ENCODE measurements around the gene ENTREP1.

DNA sequence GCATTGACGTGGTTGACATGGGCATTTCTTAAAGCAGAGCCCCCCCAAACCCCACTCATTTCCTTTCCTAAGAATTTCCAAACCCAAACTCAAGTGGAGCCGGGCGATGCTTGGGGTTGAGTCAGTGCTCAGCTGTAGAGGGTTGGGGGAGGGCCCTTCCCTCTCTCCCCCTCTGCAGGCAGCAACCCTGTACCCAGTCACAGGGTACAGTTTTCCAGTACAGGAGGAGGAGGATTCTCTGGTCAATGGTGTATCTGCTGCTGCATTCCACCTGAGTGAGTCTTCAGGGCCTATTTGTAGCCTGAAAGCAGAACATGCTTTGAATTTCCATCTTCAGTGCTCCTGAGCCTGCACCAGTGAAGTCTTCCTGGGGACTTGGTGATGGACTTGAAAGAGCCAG, 55.8 kb downstream of the ENTREP1 start:
- TF ChIP-seq, protein P1, sequence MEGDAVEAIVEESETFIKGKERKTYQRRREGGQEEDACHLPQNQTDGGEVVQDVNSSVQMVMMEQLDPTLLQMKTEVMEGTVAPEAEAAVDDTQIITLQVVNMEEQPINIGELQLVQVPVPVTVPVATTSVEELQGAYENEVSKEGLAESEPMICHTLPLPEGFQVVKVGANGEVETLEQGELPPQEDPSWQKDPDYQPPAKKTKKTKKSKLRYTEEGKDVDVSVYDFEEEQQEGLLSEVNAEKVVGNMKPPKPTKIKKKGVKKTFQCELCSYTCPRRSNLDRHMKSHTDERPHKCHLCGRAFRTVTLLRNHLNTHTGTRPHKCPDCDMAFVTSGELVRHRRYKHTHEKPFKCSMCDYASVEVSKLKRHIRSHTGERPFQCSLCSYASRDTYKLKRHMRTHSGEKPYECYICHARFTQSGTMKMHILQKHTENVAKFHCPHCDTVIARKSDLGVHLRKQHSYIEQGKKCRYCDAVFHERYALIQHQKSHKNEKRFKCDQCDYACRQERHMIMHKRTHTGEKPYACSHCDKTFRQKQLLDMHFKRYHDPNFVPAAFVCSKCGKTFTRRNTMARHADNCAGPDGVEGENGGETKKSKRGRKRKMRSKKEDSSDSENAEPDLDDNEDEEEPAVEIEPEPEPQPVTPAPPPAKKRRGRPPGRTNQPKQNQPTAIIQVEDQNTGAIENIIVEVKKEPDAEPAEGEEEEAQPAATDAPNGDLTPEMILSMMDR (IDR thresholded peaks at IDR 0.05), result no peak
- no peak for TF ChIP-seq POLR2A (IDR thresholded peaks at IDR 0.05)
